ENCODE data around the gene UBE2QL1.

- TF ChIP-seq, protein P1, sequence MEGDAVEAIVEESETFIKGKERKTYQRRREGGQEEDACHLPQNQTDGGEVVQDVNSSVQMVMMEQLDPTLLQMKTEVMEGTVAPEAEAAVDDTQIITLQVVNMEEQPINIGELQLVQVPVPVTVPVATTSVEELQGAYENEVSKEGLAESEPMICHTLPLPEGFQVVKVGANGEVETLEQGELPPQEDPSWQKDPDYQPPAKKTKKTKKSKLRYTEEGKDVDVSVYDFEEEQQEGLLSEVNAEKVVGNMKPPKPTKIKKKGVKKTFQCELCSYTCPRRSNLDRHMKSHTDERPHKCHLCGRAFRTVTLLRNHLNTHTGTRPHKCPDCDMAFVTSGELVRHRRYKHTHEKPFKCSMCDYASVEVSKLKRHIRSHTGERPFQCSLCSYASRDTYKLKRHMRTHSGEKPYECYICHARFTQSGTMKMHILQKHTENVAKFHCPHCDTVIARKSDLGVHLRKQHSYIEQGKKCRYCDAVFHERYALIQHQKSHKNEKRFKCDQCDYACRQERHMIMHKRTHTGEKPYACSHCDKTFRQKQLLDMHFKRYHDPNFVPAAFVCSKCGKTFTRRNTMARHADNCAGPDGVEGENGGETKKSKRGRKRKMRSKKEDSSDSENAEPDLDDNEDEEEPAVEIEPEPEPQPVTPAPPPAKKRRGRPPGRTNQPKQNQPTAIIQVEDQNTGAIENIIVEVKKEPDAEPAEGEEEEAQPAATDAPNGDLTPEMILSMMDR (conservative IDR thresholded peaks at IDR 0.05; ENCODE audit: low read depth, low read length), result no peak
- TF ChIP-seq EZH2 (IDR thresholded peaks at IDR 0.05; ENCODE audit: borderline replicate concordance, low read depth, low read length, poor library complexity, severe bottlenecking), result no peak
Measured at GRCh38 chr5:6408627-6409446, 39.8 kb upstream of the UBE2QL1 start.
